Measurements from ENCODE around the gene GDA. TPM values are rescaled to one million over a fixed set of nuclear protein-coding genes. Genes with fewer than 3 reads are reported as not detected.

GDA gene
- total RNA-seq, 1 donor from 2014 or later = 2.7 TPM

GRCh38 chr9:72119853-72120252, 29.4 kb upstream of the GDA start:
- no peak overlapping the region for H2AFZ ChIP-seq (replicated peaks)
- H3K27ac ChIP-seq = no peak overlapping the region
- no peak for DNase-seq (ENCODE audit: low spot score)
- no peaks in the 10 kb centered on the region for H3K4me1 ChIP-seq
- no peaks in the 10 kb centered on the region for H3F3A ChIP-seq (ENCODE audit: low read depth)
- Mint-ChIP-seq H3K27me3 (ENCODE audit: insufficient read depth, low read depth) (no peaks in the 10 kb centered on the region), H3K9me3 (no peaks in the 10 kb centered on the region), H3K4me3 (no peak overlapping the region), H3K4me1 (no peaks in the 10 kb centered on the region), H3K36me3 (no peaks in the 10 kb centered on the region), H3K27ac (no peak overlapping the region)
- no peak overlapping the region for H3K9ac ChIP-seq
- H3K4me3 ChIP-seq = no peak overlapping the region
- TF ChIP-seq CTCF (IDR thresholded peaks at IDR 0.05) (no peak), EZH2phosphoT487 (IDR thresholded peaks at IDR 0.05) (no peak), EZH2 (IDR thresholded peaks at IDR 0.05) (no peak)
- no peak overlapping the region for H3K4me2 ChIP-seq
- H3K79me2 ChIP-seq (ENCODE audit: low read depth) = no peaks in the 10 kb centered on the region
- no peaks in the 10 kb centered on the region for H3K9me3 ChIP-seq (ENCODE audit: low read depth)
- H4K20me1 ChIP-seq (ENCODE audit: low read depth) = no peaks in the 10 kb centered on the region
- no peaks in the 10 kb centered on the region for H3K27me3 ChIP-seq
- no peaks in the 10 kb centered on the region for H3K36me3 ChIP-seq

GRCh38 chr9:72124947-72125346, 24.3 kb upstream of the GDA start:
- Histone ChIP-seq H3K9ac (no peak overlapping the region), H3K79me2 (ENCODE audit: low read depth) (no peaks in the 10 kb centered on the region), H3K27me3 (no peaks in the 10 kb centered on the region), H3K4me3 (no peak overlapping the region), H3F3A (ENCODE audit: low read depth) (no peaks in the 10 kb centered on the region), H3K4me1 (no peaks in the 10 kb centered on the region), H4K20me1 (ENCODE audit: low read depth) (no peaks in the 10 kb centered on the region), H3K36me3 (no peaks in the 10 kb centered on the region), H3K9me3 (ENCODE audit: low read depth) (no peaks in the 10 kb centered on the region), H3K4me2 (no peak overlapping the region), H3K27ac (no peak overlapping the region), H2AFZ (replicated peaks) (no peak overlapping the region)
- Mint-ChIP-seq H3K4me3 (no peak overlapping the region), H3K4me1 (no peaks in the 10 kb centered on the region), H3K27me3 (ENCODE audit: insufficient read depth, low read depth) (no peaks in the 10 kb centered on the region), H3K36me3 (no peaks in the 10 kb centered on the region), H3K9me3 (no peaks in the 10 kb centered on the region), H3K27ac (no peak overlapping the region)
- no peak for DNase-seq (ENCODE audit: low spot score)
- TF ChIP-seq CTCF (IDR thresholded peaks at IDR 0.05) = no peak

- H3K36me3 Mint-ChIP-seq = no peaks in the 10 kb centered on the region
These were observed 21.5 kb upstream of the GDA start for GRCh38 chr9:72127753-72128152.

More at GRCh38 chr9:72127753-72128152, 21.5 kb upstream of the GDA start:
- Histone ChIP-seq H3K9ac (no peak overlapping the region), H3K36me3 (no peaks in the 10 kb centered on the region), H3K4me2 (no peak overlapping the region), H3K4me1 (no peaks in the 10 kb centered on the region), H3F3A (ENCODE audit: low read depth) (no peaks in the 10 kb centered on the region), H2AFZ (replicated peaks) (no peak overlapping the region), H3K27ac (no peak overlapping the region), H3K4me3 (no peak overlapping the region), H3K27me3 (no peaks in the 10 kb centered on the region), H4K20me1 (ENCODE audit: low read depth) (no peaks in the 10 kb centered on the region), H3K9me3 (ENCODE audit: low read depth) (no peaks in the 10 kb centered on the region), H3K79me2 (ENCODE audit: low read depth) (no peaks in the 10 kb centered on the region)
- Mint-ChIP-seq H3K27me3 (ENCODE audit: insufficient read depth, low read depth) (no peaks in the 10 kb centered on the region), H3K27ac (no peak overlapping the region), H3K4me3 (no peak overlapping the region), H3K9me3 (no peaks in the 10 kb centered on the region), H3K4me1 (no peaks in the 10 kb centered on the region)
- TF ChIP-seq CTCF (IDR thresholded peaks at IDR 0.05) = no peak
- TF ChIP-seq EZH2phosphoT487 (IDR thresholded peaks at IDR 0.05) = no peak
- no peak for TF ChIP-seq EZH2 (IDR thresholded peaks at IDR 0.05)
- no peak for DNase-seq (ENCODE audit: low spot score)

All from neural progenitor cell (in vitro differentiated cells).